Measurements from ENCODE around the gene HIGD2A. TPM values are rescaled to one million over a fixed set of nuclear protein-coding genes. Genes with fewer than 3 reads are reported as not detected.
A peak's percentile ranks its signal among the peaks of the same experiment; 100 is the strongest.

Gene HIGD2A
- total and polyA plus RNA-seq, 10 of the 15 experiments (the other 5 are each of a cell fraction or from before 2014, with no cell fraction given), result 152 to 348 (median 194) TPM

GRCh38 chr5:176415952-176416924, 27.7 kb downstream of the HIGD2A start, which contains the start of gene CLTB (continued):
- TF ChIP-seq PAX5 (IDR thresholded peaks at IDR 0.05; ENCODE audit: borderline replicate concordance, low read depth, low read length), result no peak
- no peak for TF ChIP-seq SRF (IDR thresholded peaks at IDR 0.05; ENCODE audit: low read depth in 2 of 2, low read length in 2 of 2)
- TF ChIP-seq ZNF687 (IDR thresholded peaks at IDR 0.05), result peak; percentile 65; the same call in 1 of the 2 replicates
- TF ChIP-seq MXI1 (IDR thresholded peaks at IDR 0.05; ENCODE audit: low read depth, low read length), result no peak
- peak; percentile 80 for TF ChIP-seq RELA (IDR thresholded peaks at IDR 0.05; ENCODE audit: borderline replicate concordance, partially characterized antibody)
- TF ChIP-seq HCFC1 (IDR thresholded peaks at IDR 0.05; ENCODE audit: low read length), result no peak
- TF ChIP-seq SUZ12 (IDR thresholded peaks at IDR 0.05; ENCODE audit: unreplicated experiment), result no peak
- TF ChIP-seq NR2F1 (conservative IDR thresholded peaks at IDR 0.05), result peak; percentile 93
- TF ChIP-seq ZSCAN29 (IDR thresholded peaks at IDR 0.05), result 0 out of 2 replicates have a peak, but pooled peaks have one; percentile 44
- no peak for TF ChIP-seq IRF5 (IDR thresholded peaks at IDR 0.05; ENCODE audit: borderline replicate concordance)
- no peak for TF ChIP-seq NRF1 (conservative IDR thresholded peaks at IDR 0.05; ENCODE audit: low read depth, low read length)
- peak; percentile 72; the same call in 1 of the 2 replicates for TF ChIP-seq CREB1 (IDR thresholded peaks at IDR 0.05; ENCODE audit: low read depth)
- TF ChIP-seq KLF5 (IDR thresholded peaks at IDR 0.05; ENCODE audit: partially characterized antibody), result peak; percentile 67
- TF ChIP-seq EP300 (IDR thresholded peaks at IDR 0.05; ENCODE audit: borderline replicate concordance in 1 of 2, control insufficient read depth in 1 of 2, low read depth in 2 of 2, low read length in 2 of 2), result no peak
- TF ChIP-seq STAT1 (conservative IDR thresholded peaks at IDR 0.05), result 0 out of 2 replicates have a peak, but pooled peaks have one; percentile 40
- 0 out of 2 replicates have a peak, but pooled peaks have one; percentile 29 for TF ChIP-seq TAF1 (IDR thresholded peaks at IDR 0.05; ENCODE audit: borderline replicate concordance, low read depth, low read length)
- TF ChIP-seq SMAD5 (IDR thresholded peaks at IDR 0.05; ENCODE audit: low read depth), result no peak
- peak; percentile 82; the same call in 1 of the 2 replicates for TF ChIP-seq ZNF217 (IDR thresholded peaks at IDR 0.05)
